GM19025 (cell line): ENCODE data around the gene MTURN.

ENCODE experiments used
- ATAC-seq: cut with Tn5 transposase; IDR thresholded peaks from one replicate; pipeline ENCODE4 v1.9.1; 2021; ENCODE audit warnings: mild to moderate bottlenecking, low read depth, moderate library complexity; ENCODE audit not compliant: unreplicated experiment

MTURN gene

GRCh38 chr7:30200591-30200990 lies 65.8 kb downstream of the MTURN start:
- no peak for ATAC-seq

GRCh38 chr7:30201161-30201666 lies 66.4 kb downstream of the MTURN start:
- ATAC-seq, result peak; percentile 77

GRCh38 chr7:30201921-30202320 lies 67.1 kb downstream of the MTURN start:
- no peak for ATAC-seq

- ATAC-seq, result no peak
Observed at GRCh38 chr7:30202671-30203070, 67.9 kb downstream of the MTURN start.

GRCh38 chr7:30206491-30206890 lies 71.7 kb downstream of the MTURN start:
- no peak for ATAC-seq

- ATAC-seq, result no peak
Observed at GRCh38 chr7:30206942-30207341, 72.2 kb downstream of the MTURN start.

GRCh38 chr7:30207376-30207775 lies 72.6 kb downstream of the MTURN start:
- ATAC-seq, result no peak

GRCh38 chr7:30209951-30210350 lies 75.2 kb downstream of the MTURN start:
- no peak for ATAC-seq
